ENCODE results near the gene TSNAXIP1. TPM values are rescaled to one million over a fixed set of nuclear protein-coding genes. Genes with fewer than 3 reads are reported as not detected.

Gene TSNAXIP1
- total and polyA plus RNA-seq, 4 donors: 0.09 to 1.5 (median 0.69) TPM

DNA sequence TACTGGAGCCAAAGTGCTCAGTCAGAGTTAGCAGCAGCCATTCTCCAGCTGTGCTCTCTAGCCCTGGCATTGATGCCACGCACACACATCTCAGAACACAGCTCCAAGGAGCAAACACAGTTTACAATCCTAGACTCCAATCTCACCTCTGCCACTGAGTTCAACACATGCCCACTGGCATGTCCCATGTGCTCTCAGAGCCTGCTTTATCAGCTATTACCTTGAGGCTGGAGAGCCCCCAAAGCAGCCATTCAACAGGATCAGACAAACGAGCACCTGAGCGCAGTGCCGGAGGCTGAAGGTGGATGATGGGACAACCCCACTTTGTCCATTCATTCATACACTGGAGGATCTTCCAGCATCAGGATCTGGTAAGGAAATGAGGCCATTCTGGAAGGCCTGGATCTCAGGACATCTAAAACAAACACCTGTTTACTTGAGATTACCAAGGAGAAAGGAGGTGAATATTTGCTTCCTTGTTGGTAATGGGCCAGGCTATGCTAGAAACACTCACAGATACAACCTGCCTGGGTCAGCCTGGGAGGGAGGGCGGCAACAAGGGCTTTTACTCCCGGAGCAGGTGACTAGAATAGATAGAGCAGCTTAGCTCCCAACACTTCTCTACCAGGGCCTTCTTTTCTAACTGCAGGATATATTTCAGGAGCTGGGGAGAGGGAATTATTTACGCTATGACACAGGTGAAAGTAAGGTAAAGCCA is 25.7 kb upstream of the TSNAXIP1 start:
- Histone ChIP-seq H3K27ac (ENCODE audit: low read depth in 1 of 2, low read length in 2 of 2) (peak overlapping the region; percentile 0 to 67), H3K27me3 (ENCODE audit: control insufficient read depth in 4 of 4, insufficient read depth in 4 of 4, low read length in 3 of 4) (no peaks in the 10 kb centered on the region), H3K36me3 (ENCODE audit: control insufficient read depth in 4 of 4, insufficient read depth in 3 of 4, low read depth in 1 of 4, low read length in 3 of 4) (peaks cover 0 to 8% (median under 1%) of the 10 kb centered on the region in 4 donors), H3K4me1 (ENCODE audit: control insufficient read depth in 4 of 4, insufficient read depth in 4 of 4, low read length in 3 of 4) (peaks cover 8 to 41% (median 31%) of the 10 kb centered on the region in 4 donors), H3K4me3 (ENCODE audit: low read depth in 1 of 3, low read length in 3 of 3) (no peak overlapping the region), H3K9ac (ENCODE audit: low read depth in 1 of 2, low read length in 2 of 2) (no peak overlapping the region), H3K9me3 (ENCODE audit: control insufficient read depth in 4 of 4, low read length in 3 of 4) (no peaks in the 10 kb centered on the region)
- no peak for DNase-seq (ENCODE audit: low spot score)
- no peak for TF ChIP-seq FOXA2 (IDR thresholded peaks at IDR 0.05)
- TF ChIP-seq SP1 (IDR thresholded peaks at IDR 0.05): no peak
- TF ChIP-seq, protein P1, sequence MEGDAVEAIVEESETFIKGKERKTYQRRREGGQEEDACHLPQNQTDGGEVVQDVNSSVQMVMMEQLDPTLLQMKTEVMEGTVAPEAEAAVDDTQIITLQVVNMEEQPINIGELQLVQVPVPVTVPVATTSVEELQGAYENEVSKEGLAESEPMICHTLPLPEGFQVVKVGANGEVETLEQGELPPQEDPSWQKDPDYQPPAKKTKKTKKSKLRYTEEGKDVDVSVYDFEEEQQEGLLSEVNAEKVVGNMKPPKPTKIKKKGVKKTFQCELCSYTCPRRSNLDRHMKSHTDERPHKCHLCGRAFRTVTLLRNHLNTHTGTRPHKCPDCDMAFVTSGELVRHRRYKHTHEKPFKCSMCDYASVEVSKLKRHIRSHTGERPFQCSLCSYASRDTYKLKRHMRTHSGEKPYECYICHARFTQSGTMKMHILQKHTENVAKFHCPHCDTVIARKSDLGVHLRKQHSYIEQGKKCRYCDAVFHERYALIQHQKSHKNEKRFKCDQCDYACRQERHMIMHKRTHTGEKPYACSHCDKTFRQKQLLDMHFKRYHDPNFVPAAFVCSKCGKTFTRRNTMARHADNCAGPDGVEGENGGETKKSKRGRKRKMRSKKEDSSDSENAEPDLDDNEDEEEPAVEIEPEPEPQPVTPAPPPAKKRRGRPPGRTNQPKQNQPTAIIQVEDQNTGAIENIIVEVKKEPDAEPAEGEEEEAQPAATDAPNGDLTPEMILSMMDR (IDR thresholded peaks at IDR 0.05; ENCODE audit: low read depth, low read length, missing input control): no peak
- TF ChIP-seq JUND (IDR thresholded peaks at IDR 0.05): no peak
- TF ChIP-seq GABPA (IDR thresholded peaks at IDR 0.05 in 1 of 2, conservative IDR thresholded peaks at IDR 0.05 in 1 of 2): no peak
- no peak for TF ChIP-seq RAD21 (IDR thresholded peaks at IDR 0.05)
- TF ChIP-seq, protein P2, sequence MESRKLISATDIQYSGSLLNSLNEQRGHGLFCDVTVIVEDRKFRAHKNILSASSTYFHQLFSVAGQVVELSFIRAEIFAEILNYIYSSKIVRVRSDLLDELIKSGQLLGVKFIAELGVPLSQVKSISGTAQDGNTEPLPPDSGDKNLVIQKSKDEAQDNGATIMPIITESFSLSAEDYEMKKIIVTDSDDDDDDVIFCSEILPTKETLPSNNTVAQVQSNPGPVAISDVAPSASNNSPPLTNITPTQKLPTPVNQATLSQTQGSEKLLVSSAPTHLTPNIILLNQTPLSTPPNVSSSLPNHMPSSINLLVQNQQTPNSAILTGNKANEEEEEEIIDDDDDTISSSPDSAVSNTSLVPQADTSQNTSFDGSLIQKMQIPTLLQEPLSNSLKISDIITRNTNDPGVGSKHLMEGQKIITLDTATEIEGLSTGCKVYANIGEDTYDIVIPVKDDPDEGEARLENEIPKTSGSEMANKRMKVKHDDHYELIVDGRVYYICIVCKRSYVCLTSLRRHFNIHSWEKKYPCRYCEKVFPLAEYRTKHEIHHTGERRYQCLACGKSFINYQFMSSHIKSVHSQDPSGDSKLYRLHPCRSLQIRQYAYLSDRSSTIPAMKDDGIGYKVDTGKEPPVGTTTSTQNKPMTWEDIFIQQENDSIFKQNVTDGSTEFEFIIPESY (IDR thresholded peaks at IDR 0.05): no peak
- TF ChIP-seq, protein P3, sequence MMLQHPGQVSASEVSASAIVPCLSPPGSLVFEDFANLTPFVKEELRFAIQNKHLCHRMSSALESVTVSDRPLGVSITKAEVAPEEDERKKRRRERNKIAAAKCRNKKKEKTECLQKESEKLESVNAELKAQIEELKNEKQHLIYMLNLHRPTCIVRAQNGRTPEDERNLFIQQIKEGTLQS (IDR thresholded peaks at IDR 0.05): no peak
- TF ChIP-seq EGR1 (IDR thresholded peaks at IDR 0.05; ENCODE audit: low read depth in 2 of 2): no peak
- TF ChIP-seq, protein P4, sequence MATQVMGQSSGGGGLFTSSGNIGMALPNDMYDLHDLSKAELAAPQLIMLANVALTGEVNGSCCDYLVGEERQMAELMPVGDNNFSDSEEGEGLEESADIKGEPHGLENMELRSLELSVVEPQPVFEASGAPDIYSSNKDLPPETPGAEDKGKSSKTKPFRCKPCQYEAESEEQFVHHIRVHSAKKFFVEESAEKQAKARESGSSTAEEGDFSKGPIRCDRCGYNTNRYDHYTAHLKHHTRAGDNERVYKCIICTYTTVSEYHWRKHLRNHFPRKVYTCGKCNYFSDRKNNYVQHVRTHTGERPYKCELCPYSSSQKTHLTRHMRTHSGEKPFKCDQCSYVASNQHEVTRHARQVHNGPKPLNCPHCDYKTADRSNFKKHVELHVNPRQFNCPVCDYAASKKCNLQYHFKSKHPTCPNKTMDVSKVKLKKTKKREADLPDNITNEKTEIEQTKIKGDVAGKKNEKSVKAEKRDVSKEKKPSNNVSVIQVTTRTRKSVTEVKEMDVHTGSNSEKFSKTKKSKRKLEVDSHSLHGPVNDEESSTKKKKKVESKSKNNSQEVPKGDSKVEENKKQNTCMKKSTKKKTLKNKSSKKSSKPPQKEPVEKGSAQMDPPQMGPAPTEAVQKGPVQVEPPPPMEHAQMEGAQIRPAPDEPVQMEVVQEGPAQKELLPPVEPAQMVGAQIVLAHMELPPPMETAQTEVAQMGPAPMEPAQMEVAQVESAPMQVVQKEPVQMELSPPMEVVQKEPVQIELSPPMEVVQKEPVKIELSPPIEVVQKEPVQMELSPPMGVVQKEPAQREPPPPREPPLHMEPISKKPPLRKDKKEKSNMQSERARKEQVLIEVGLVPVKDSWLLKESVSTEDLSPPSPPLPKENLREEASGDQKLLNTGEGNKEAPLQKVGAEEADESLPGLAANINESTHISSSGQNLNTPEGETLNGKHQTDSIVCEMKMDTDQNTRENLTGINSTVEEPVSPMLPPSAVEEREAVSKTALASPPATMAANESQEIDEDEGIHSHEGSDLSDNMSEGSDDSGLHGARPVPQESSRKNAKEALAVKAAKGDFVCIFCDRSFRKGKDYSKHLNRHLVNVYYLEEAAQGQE (IDR thresholded peaks at IDR 0.05): no peak
- no peak for TF ChIP-seq FOXA1 (IDR thresholded peaks at IDR 0.05)
- 92% methylated on average over 7 of the region's 7 CpGs for WGBS

DNA sequence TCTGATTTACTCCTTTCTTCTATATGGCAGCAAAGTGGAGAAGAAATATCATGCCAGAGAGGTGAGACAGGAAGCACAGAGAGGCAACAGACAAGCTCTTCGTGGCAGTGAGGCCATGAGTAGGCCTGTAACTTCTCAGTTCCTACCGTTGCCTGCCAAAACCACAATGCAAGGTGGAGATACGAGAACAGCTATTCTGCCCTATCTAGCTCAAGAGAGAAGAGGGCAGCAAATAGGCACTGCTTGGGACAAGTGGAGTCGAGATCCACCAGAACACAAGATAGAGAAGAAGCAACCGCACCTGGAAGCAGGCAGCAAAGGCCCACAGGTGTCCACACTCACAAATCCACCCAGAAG is 25.1 kb upstream of the TSNAXIP1 start:
- WGBS: 80% methylated on average over 5 of the region's 5 CpGs
- no peak for TF ChIP-seq TAF1 (conservative IDR thresholded peaks at IDR 0.05)
- TF ChIP-seq, protein P1 (IDR thresholded peaks at IDR 0.05; ENCODE audit: low read depth, low read length, missing input control): no peak
- TF ChIP-seq HNF4G (IDR thresholded peaks at IDR 0.05): no peak
- TF ChIP-seq NR2F2 (IDR thresholded peaks at IDR 0.05): no peak
- TF ChIP-seq, protein P2 (IDR thresholded peaks at IDR 0.05): no peak
- no peak for TF ChIP-seq JUND (IDR thresholded peaks at IDR 0.05)
- no peak for TF ChIP-seq EGR1 (IDR thresholded peaks at IDR 0.05; ENCODE audit: low read depth in 2 of 2)
- TF ChIP-seq YY1 (IDR thresholded peaks at IDR 0.05): no peak
- Histone ChIP-seq H3K4me1 (ENCODE audit: control insufficient read depth in 4 of 4, insufficient read depth in 4 of 4, low read length in 3 of 4) (peaks cover 8 to 41% (median 31%) of the 10 kb centered on the region in 4 donors), H3K27me3 (ENCODE audit: control insufficient read depth in 4 of 4, insufficient read depth in 4 of 4, low read length in 3 of 4) (no peaks in the 10 kb centered on the region), H3K4me3 (ENCODE audit: low read depth in 1 of 3, low read length in 3 of 3) (no peak overlapping the region), H3K27ac (ENCODE audit: low read depth in 1 of 2, low read length in 2 of 2) (peak overlapping the region in 1 of 2 donors; percentile 0), H3K9ac (ENCODE audit: low read depth in 1 of 2, low read length in 2 of 2) (no peak overlapping the region), H3K36me3 (ENCODE audit: control insufficient read depth in 4 of 4, insufficient read depth in 3 of 4, low read depth in 1 of 4, low read length in 3 of 4) (peaks cover 0 to 8% (median under 1%) of the 10 kb centered on the region in 4 donors), H3K9me3 (ENCODE audit: control insufficient read depth in 4 of 4, low read length in 3 of 4) (no peaks in the 10 kb centered on the region)
- no peak for DNase-seq (ENCODE audit: low spot score)
